Keratinocyte (primary cell): Measurements from ENCODE around the gene TRIM29. TPM values are rescaled to one million over a fixed set of nuclear protein-coding genes. Genes with fewer than 3 reads are reported as not detected.

Experiments used
- DNase-seq: peaks from one replicate; pipeline ENCODE4 v3.0.0-alpha.2; 2011; ENCODE audit warnings: low read depth, missing footprints, low spot score
- FAIRE-seq: peaks from 2 replicates; lab custom pipeline; 2011; peaks lifted over from hg19 to GRCh38; lab: Jason Lieb, UNC
- H2AFZ ChIP-seq: 2 replicates; pipeline ENCODE4 v1.6.0; 2012; ENCODE audit warnings: low read length, control low read depth, inconsistent platforms; ENCODE audit not compliant: control insufficient read depth
- H3K27ac ChIP-seq: 2 replicates; pipeline ENCODE4 v1.5.1; 2011; ENCODE audit warnings: low read length; ENCODE audit not compliant: control insufficient read depth, insufficient read depth
- H3K27me3 ChIP-seq: 3 replicates; pipeline ENCODE4 v1.6.0; 2011; ENCODE audit warnings: low read length; ENCODE audit not compliant: control insufficient read depth, insufficient read depth; ENCODE audit errors: extremely low read depth
- H3K36me3 ChIP-seq, 2 experiments: 2 replicates in 1 of 2; 3 replicates in 1 of 2; pipeline ENCODE4 v1.5.1; 2011; ENCODE audit warnings: low read length in 2 of 2, mild to moderate bottlenecking in 1 of 2; ENCODE audit not compliant: control insufficient read depth in 2 of 2, insufficient read depth in 2 of 2; ENCODE audit errors: extremely low read depth in 1 of 2
- H3K4me1 ChIP-seq: 3 replicates; pipeline ENCODE4 v1.5.1; 2011; ENCODE audit warnings: low read length; ENCODE audit not compliant: control insufficient read depth, insufficient read depth; ENCODE audit errors: extremely low read depth
- H3K4me2 ChIP-seq: 3 replicates; pipeline ENCODE4 v1.6.0; 2011; ENCODE audit warnings: low read depth, low read length; ENCODE audit not compliant: control insufficient read depth, insufficient read depth; ENCODE audit errors: extremely low read depth
- H3K4me3 ChIP-seq, 3 experiments: fragments of 200-600 bp in 1 of 3; sonication (generic) in 1 of 3; 2 replicates in 2 of 3; 3 replicates in 1 of 3; pipeline ENCODE4 v1.5.1; 2011 to 2016; ENCODE audit warnings: low read length in 3 of 3, mild to moderate bottlenecking in 3 of 3, control low read depth in 2 of 3, inconsistent platforms in 1 of 3, low read depth in 1 of 3, mixed read lengths in 1 of 3, mixed run types in 1 of 3, moderate library complexity in 1 of 3; ENCODE audit not compliant: control insufficient read depth in 2 of 3, insufficient read depth in 2 of 3; ENCODE audit errors: extremely low read depth in 1 of 3
- H3K79me2 ChIP-seq: 2 replicates; pipeline ENCODE4 v1.6.0; 2012; ENCODE audit warnings: low read length; ENCODE audit not compliant: control insufficient read depth, insufficient read depth
- H3K9ac ChIP-seq: 3 replicates; pipeline ENCODE4 v1.6.0; 2011; ENCODE audit warnings: low read length; ENCODE audit not compliant: control insufficient read depth, insufficient read depth; ENCODE audit errors: extremely low read depth
- H3K9me1 ChIP-seq: 3 replicates; pipeline ENCODE4 v1.6.0; 2011; ENCODE audit warnings: low read length; ENCODE audit not compliant: control insufficient read depth, insufficient read depth; ENCODE audit errors: extremely low read depth
- H3K9me3 ChIP-seq: 2 replicates; pipeline ENCODE4 v1.5.1; 2012; ENCODE audit warnings: low read depth, low read length; ENCODE audit not compliant: control insufficient read depth
- H4K20me1 ChIP-seq: 3 replicates; pipeline ENCODE4 v1.6.0; 2011; ENCODE audit warnings: low read length; ENCODE audit not compliant: control insufficient read depth, insufficient read depth; ENCODE audit errors: extremely low read depth
- CTCF ChIP-seq, 3 experiments: IDR thresholded peaks in 1 of 3; conservative IDR thresholded peaks in 1 of 3; optimal IDR thresholded peaks in 1 of 3; 2 replicates in 2 of 3; 3 replicates in 1 of 3; pipeline versions ENCODE3 to v1.5.1; 2011; ENCODE audit warnings: low read length in 3 of 3, mild to moderate bottlenecking in 3 of 3, moderate library complexity in 2 of 3, control low read depth in 1 of 3, inconsistent platforms in 1 of 3; ENCODE audit not compliant: insufficient read depth in 2 of 3; ENCODE audit errors: extremely low read depth in 1 of 3
- EZH2 ChIP-seq: IDR thresholded peaks from one replicate; pipeline ENCODE4 v1.6.1; 2012; ENCODE audit warnings: inconsistent platforms, mild to moderate bottlenecking, low read length, moderate library complexity
- dilution Hi-C: fragments of 300-500 bp; cut with MboI; formaldehyde crosslinking; loops from one replicate; pipeline ENCODE4 v1.7.0; 2020; ENCODE audit warnings: low sequenced_read_pairs; ENCODE audit not compliant: extremely low pct_ligation_motif_present
- polyA plus RNA-seq, 5 experiments: library from polyadenylated mRNA; depleted of rRNA in 3 of 5; stranded (reverse) in 3 of 5; stranded (forward) in 1 of 5; unstranded in 1 of 5; fragments of >200 nt; gene quantifications; 1 replicate in 1 of 5; 2 replicates in 3 of 5; 3 replicates in 1 of 5; pipeline versions ENCODE4 v1.2.1 to v1.2.3, GENCODE V29; 2011 to 2012; ENCODE audit warnings: missing spikeins in 2 of 5, low read depth in 1 of 5, low replicate concordance in 1 of 5

Gene TRIM29
- polyA plus RNA-seq, 1 donor (not counting 4 experiments of a cell fraction or from before 2014, with no cell fraction given): 463 TPM

- no peaks in the 10 kb centered on the region for H3K9me3 ChIP-seq
- peak overlapping the region; percentile 90 for H3K27ac ChIP-seq
- H3K9ac ChIP-seq: peak overlapping the region; percentile 96
These were observed 2.1 kb downstream of the TRIM29 start for GRCh38 chr11:120135838-120136237.

GRCh38 chr11:120134931-120135228, 3.0 kb downstream of the TRIM29 start:
- Histone ChIP-seq H4K20me1 (peaks cover 2% of the 10 kb centered on the region), H3K79me2 (peaks cover 80% of the 10 kb centered on the region), H3K27me3 (no peaks in the 10 kb centered on the region), H2AFZ (no peak overlapping the region), H3K4me1 (peaks cover 65% of the 10 kb centered on the region), H3K36me3 (peaks cover 23 to 40% of the 10 kb centered on the region in 2 experiments), H3K9me1 (no peaks in the 10 kb centered on the region), H3K4me2 (peak overlapping the region; percentile 93), H3K27ac (peak overlapping the region; percentile 90), H3K9ac (peak overlapping the region; percentile 96), H3K4me3 (peak overlapping the region; percentile 87 to 97 (median 94)), H3K9me3 (no peaks in the 10 kb centered on the region)
- TF ChIP-seq CTCF (optimal IDR thresholded peaks at IDR 0.05 in 1 of 3, IDR thresholded peaks at IDR 0.05 in 1 of 3, conservative IDR thresholded peaks at IDR 0.05 in 1 of 3; ENCODE audit: extremely low read depth in 1 of 3, insufficient read depth in 2 of 3, low read length in 3 of 3) (no peak), EZH2 (no peak)
- dilution Hi-C loops: no loop called here
- FAIRE-seq: no peak
- no peak for DNase-seq

More at GRCh38 chr11:120135838-120136237, 2.1 kb downstream of the TRIM29 start:
- no peaks in the 10 kb centered on the region for H3K9me1 ChIP-seq
- H4K20me1 ChIP-seq: peaks cover 2% of the 10 kb centered on the region
- TF ChIP-seq EZH2 (no peak), CTCF (optimal IDR thresholded peaks at IDR 0.05 in 1 of 3, IDR thresholded peaks at IDR 0.05 in 1 of 3, conservative IDR thresholded peaks at IDR 0.05 in 1 of 3; ENCODE audit: extremely low read depth in 1 of 3, insufficient read depth in 2 of 3, low read length in 3 of 3) (no peak)
- peaks cover 70% of the 10 kb centered on the region for H3K79me2 ChIP-seq
- peaks cover 19 to 31% of the 10 kb centered on the region in 2 experiments for H3K36me3 ChIP-seq
- H2AFZ ChIP-seq: no peak overlapping the region
- DNase-seq (no peak), FAIRE-seq (peak; percentile 94)
- dilution Hi-C loops: no loop called here
- H3K4me2 ChIP-seq: peak overlapping the region; percentile 93
- no peaks in the 10 kb centered on the region for H3K27me3 ChIP-seq
- peak overlapping the region; percentile 87 to 97 (median 94) for H3K4me3 ChIP-seq
- H3K4me1 ChIP-seq: peaks cover 55% of the 10 kb centered on the region
